SK-N-DZ (cell line): ENCODE measurements around the gene SPRY2. TPM values are rescaled to one million over a fixed set of nuclear protein-coding genes. Genes with fewer than 3 reads are reported as not detected.

Experiments
- DNase-seq: peaks from one replicate; pipeline ENCODE4 v3.0.0-alpha.2; 2015; ENCODE audit warnings: low spot score
- polyA plus RNA-seq, 2 experiments: library from polyadenylated mRNA; depleted of rRNA; stranded (reverse); fragments of >200 nt; gene quantifications; 2 replicates each; pipeline ENCODE4 v1.2.3, GENCODE V29; 2014

The SPRY2 gene, protein sequence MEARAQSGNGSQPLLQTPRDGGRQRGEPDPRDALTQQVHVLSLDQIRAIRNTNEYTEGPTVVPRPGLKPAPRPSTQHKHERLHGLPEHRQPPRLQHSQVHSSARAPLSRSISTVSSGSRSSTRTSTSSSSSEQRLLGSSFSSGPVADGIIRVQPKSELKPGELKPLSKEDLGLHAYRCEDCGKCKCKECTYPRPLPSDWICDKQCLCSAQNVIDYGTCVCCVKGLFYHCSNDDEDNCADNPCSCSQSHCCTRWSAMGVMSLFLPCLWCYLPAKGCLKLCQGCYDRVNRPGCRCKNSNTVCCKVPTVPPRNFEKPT
- polyA plus RNA-seq (2014; cell fraction: cytosol; rRNA removed): 7.3 and 10.7 TPM in 2 replicates
- 7.4 and 10.0 TPM in 2 replicates for polyA plus RNA-seq (2014; cell fraction: nucleus; rRNA removed)

DNA sequence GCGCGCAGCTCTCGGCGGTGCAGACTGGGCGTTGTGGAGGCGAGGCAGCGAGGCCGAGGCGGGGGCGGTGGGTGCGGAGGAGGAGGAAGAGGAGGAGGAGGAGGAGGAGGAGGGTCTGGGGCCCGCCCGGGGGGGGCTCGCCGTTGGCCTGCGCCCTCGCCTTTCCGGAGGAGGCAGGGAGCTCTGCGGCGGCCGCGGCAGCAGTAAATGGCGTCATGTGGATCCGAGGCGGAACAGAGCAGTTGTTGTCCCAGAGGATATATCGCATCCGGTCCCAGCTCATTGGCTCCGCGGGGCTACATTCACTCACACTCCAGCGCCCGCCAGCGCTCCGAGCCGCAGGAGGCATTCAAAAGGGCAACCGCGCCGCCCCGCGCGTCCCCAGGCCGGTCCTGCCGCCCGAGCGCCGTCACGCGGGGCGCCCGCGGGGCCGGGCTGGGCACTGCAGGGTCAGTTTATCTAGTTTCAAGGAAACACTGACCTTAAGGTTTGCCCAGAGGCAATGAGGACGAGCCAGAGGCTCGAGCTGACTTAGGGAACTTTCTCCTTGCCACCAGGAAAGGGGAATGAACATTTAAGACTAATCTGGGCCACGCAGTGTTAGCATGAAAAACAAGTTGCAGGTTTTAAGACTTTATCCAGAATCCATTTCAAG is at the start of gene SPRY2:
Gene SPRY2, minus strand, starts transcription at position 26 of the 655 bp plus-strand sequence. CDS start 3,421 bp downstream, outside the sequence.
- DNase-seq: peak; percentile 94

DNA sequence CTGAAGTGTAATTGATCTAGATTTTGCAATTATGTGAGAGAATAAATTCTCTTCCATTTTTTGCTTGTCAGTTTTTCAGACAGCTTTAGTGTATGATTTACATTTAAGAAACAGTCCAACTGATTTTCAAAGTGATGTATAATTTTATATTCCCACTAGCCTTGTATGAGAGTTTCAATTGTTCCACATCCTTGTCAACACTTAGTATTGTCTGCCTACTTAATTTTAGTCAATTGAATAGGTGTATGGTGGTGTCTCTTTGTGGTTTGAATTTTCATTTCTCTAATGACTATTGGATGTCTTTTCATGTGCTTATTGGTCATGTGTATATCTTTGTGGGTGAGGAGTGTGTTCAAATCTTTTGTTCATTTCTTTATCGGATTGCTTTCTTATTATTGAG is 49.4 kb upstream of the SPRY2 start:
- DNase-seq: no peak

DNA sequence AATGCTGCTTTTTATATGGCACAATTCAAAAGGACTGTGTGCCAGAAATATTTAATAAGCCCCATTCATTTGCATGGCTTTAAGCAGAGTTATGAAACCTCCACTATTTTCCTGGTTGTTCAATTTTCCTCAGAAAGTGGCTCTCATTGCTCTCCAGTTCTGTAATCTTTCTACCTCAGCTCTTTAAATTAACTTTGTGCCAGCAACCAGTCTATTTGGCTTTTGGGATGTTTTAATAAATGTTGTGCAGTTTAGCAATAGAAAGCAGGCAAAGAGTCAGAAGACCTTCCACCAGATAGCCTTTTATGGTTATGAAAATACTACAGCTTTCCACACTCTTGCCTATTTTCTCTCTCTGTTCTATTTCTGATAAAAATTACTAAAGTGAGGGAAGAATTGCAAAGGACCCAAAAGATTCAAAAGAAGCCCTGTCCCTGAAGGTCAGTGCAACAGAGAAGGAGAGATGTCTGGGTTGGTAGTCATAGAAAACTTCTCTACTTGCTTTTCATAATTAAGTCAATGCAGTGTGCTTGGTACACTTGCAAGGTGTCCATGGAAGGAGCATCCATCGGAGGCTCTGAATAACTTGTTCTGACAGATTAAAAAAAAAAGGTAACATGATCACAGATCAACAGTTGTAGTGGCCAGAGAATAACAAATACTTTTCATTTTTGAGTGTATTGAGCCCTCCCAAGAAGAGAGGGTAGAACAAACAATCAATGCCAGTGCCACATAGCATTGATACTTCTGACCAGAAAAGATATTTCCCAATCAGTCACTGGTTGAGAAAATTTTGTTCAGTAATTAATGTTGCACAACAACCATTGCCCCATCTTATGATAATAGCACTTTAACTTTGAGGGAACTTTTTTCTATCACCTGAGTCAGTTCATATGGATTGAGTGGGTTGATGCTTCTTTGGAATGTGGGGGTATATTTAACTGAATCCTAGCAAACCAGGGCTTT is 48.4 kb upstream of the SPRY2 start:
- DNase-seq: no peak

DNA sequence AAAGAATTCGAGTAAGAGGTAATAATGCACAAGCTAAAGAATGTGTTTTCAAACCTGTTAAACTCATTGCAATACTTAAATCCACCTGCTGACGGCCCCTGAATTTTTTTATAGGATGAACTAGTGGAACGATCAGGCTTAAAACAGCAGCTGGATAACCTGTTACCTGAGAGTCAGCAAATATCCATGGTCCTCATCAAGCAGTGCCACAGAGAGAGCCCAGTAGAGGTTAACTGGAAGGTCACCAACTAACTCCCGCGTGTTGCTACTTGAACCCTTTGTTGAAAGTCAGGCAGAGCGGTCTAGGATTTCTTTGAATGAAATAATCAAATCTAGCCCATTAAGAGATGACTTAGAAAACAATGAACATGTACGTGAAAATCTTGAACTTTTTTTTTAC is 47.6 kb upstream of the SPRY2 start:
- DNase-seq: no peak

DNA sequence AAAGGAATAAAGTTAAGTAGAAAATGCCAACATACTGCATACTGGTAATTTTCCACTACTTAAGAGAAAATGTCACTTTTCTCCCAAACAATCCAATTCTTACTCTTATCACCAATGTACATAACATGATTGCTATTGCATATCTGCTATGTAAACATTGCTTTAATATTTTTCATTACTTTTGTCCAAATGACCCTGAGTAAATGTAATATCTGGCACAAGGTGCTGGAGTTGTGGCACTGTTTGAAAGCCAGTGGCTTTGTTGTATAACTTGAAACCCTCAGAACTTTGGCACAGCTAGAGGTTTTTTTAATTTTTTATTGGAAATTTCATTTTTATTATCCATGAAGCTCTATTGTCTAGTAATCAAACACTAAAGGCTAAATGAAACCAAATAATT is 45.7 kb upstream of the SPRY2 start:
- no peak for DNase-seq

DNA sequence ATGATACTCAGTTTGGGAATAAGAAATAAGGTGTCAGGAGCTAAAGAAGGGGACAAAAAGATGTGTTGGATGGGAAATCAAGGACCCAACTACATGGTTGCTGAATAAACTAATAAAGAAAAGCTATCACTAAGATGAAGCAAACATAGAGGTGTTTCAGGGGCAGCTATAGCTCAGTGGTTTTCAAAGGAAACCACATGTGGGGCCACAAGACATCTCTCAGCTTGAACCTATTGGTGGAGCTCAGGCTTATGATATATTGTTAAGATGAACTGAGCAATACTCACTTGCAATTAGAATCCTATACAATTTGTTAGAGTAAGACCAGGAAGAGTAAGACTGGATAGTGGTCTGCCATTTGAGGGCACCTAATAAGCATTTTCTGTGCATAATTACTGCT is 45.1 kb upstream of the SPRY2 start:
- no peak for DNase-seq

DNA sequence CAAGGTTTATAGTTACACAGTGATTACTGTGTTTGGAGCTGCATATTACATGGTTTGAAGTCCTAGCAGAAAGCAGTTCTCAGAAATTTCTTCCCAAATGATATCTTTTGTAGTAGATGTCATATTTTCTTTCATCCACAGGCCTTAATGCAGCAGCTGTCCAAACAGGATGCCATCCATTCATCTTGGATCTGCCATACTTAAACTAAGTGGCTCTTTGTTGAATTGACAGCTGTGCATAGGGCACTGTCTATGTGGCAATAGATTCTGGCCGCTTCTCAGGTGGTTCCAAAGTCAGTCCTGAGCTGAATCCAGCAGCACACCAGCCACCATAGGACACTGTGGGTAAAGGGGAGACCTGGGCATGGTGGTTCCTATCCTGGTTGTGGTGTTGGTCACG is 41.6 kb upstream of the SPRY2 start:
- no peak for DNase-seq

DNA sequence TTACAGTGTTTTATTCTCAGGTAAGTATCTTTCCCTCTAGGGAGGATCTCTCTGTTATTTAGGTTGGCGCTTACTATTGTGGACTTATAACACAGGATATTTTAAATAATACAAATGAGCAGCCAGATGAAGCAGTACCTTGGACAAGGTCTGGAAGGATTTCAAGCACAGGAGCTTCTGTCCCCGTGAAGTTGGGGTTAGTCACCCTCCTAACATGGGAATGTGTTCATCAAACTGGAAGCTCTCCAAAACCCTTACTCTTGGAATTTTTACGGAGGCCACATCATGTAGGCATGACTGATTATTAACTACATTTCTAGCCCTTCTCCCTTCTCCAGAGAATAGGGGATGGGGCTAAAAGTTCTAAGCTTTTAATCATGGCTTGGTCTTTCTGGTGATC is 38.3 kb upstream of the SPRY2 start:
- no peak for DNase-seq

DNA sequence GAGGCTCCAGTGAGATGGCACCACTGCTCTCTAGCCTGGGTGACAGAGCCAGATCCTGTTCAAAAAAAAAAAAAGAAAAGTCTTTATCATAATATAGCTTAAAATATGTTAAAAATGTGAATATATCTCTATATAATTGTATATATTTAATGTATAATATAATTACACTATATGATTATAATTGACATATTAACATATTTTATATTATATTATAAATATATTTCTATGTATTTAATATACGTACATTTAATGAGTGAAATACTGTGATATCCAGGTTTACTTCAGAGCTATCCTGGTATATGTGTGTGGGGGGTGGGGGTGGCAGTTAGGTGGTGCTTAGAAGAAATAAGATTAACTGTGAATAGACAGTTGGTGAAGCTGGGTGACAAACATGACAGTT is 35.6 kb upstream of the SPRY2 start:
- DNase-seq: no peak

DNA sequence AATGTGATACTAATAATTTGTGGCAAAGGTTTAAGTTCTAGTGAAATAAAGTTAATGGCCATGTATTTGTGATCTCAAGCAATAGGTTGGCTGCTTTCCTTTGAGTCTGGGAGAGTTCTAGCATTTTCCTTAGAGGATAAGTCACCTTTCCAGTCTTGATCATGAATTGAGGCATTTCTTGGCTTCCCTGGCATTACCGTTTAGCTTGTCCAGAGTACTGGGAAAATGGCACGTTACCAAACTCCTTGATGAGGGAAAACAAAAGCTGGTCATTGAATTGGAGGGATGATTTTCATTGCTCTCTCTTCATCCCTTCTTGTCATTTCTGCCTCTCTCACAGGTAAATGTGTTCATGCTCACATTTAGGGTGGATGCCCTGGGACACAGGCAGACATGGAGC is 34.0 kb upstream of the SPRY2 start:
- DNase-seq: no peak

DNA sequence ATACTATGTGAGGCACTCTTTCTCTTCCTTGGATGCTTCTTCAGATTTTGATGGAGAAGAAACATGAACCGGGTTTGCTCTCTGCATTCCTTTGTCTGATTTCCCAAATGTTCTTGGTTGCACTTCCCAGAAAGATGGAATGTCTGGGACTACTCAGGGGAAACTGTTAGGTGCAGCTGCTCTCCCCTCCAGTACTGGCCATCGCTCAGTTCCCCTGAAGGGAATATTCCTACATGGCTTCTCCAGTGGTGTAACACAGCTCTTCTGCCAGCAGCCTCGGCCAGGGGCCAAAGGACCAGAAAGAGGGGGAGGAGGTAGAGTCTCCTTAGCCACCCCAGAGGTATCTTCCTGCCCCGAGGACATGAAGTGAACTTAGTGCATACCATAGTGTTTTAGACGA is 33.5 kb upstream of the SPRY2 start:
- no peak for DNase-seq

DNA sequence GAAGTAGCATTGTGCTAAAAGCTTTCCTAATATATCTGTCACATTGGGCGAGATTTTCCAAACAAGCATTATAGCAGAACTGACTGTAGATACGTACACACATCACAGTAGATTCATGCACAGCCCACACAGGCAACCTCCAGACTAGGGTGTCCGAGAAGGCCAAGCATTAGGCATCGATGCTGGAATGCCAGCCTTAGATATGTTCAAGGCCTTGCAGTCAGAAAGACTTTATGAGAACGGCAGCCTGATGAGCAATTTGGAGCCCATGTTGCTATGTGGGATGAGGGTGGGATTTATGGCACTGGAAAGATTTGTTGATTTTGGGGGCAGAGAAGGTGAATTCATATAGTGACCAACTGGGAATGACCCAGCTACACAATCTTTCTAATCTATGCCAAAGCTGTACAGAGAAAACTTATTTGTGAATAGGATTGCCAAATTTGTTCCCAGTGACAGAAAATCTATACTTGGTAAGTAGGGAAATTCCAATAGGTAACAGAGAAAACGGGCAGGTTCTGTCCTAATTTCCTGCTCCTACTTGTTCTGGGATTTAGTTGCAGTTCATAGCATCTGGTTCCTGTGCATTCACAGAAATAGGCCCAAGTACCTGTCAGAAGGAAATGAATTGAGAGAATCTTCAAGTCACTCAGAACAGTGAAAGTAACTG is 31.0 kb upstream of the SPRY2 start:
- no peak for DNase-seq

DNA sequence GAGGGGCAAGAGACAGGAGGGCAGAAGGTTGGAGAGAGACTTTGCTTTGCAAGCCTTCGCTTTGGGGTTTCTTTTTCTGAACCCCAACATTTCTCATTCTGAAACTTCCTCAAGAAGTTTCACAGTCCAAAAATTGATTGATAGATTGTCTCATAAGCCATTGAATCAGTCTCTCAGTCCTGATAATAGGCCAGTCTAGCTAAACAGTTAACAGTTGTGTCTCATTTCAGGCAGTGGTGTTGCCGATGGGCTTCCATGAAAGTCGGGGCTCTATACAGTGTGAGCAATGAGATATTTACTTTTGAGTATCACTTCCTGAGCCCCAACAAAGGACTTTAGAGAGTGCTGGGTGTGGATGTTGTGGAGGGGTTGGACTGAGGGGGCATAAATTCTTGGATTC is 26.5 kb upstream of the SPRY2 start:
- DNase-seq: no peak

DNA sequence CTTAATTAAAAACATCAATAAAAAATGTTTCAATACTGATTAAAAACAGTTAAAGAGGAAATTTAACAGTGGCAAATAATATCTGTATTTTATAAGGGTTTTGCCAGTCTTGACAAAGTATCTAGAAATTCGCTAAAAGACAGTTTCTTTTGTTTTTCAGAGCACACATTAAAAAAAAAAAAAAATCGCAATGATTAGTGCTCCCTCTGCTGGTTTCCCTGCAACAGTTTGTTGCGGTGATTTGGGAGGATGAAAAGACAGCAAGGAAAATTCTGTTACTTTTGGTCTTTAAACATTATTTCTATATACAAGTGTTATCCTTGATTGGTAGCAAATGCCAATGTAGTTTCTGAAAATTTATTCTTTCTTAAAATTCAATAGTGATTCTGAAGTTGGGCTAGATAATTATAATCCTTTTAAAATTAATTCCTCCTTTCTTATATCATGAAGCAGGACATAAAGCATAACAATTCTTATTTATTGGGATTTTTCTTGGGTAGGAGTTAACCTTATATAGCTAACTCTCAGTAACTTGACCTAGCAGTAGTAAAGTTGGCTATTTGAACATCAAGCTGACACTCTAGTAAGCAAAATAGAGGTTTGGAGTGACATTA is 23.1 kb upstream of the SPRY2 start:
- peak; percentile 32 for DNase-seq

DNA sequence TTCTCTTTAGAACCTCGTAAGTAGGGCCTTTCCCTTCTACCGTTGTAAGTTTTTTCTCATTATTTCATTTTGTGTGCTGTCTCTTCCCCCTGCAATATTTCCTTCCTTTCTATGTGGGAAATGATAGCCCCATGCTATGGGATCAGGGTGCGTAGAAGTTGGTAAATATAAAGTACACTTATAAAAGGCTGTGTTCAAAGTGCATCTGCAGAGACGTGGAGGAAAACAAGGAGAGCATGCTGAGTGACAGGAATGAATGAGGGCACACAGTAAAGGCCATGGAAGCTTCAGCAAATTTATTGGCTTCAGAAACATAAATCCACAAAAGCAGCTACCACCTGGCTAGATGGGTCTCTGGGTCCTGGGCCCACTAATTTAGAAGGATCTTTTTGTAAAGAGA is 21.6 kb upstream of the SPRY2 start:
- no peak for DNase-seq

DNA sequence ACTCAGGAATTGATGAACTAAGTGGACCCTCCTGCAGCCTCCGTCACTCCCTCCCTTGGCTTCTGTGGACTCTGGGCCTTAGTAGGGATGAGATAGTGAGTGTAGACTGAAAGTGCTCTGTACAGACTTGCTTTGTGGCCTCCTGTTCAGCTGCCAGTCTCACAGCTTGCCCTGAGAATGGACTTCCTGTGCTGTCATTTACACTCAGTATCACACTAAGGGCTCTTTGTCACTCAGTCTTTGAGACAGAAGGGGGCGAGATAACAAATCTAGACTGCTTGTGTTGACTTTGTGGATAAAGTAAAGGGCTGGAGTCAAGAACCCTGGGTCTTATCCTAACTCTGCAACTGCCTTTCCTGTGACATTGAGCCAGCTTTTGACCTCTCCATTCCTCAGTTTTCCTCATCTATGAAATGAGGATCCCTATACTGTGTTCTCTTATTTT is 21.0 kb upstream of the SPRY2 start:
- no peak for DNase-seq

DNA sequence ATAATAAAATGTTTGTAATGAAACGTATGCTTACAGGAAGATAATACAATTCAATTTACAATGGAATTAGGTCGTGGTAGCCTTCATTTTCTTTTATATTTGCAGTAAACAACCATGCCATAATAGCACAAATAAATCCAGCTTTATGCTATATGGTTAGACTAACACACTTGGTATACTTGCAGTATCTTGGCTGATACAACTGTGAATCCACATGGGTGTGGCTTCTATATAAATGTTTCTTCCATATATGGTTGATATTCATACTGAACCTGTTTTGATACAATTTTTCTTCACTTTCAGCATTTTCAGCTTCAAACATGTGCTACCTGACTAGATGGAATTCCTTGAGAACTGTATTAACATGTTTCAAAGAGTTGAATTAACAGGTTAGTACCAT is 20.4 kb upstream of the SPRY2 start:
- no peak for DNase-seq

DNA sequence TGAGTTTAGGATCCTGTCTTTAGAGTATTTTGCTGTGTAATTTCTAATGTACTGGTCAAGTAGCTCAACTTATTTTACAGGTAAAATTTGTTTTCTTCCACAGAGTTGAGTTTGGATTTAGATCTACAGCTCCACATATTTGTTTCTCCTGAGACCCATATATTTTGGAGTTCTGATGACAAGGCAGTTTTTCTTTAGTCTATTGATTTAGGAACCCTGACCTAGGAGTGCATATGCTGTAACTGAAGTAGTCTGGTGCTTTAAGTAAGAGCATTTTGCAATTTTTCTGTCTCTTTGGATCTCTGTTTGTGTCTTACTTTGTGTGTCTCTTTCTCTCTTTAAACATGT is 19.5 kb upstream of the SPRY2 start:
- DNase-seq: no peak

DNA sequence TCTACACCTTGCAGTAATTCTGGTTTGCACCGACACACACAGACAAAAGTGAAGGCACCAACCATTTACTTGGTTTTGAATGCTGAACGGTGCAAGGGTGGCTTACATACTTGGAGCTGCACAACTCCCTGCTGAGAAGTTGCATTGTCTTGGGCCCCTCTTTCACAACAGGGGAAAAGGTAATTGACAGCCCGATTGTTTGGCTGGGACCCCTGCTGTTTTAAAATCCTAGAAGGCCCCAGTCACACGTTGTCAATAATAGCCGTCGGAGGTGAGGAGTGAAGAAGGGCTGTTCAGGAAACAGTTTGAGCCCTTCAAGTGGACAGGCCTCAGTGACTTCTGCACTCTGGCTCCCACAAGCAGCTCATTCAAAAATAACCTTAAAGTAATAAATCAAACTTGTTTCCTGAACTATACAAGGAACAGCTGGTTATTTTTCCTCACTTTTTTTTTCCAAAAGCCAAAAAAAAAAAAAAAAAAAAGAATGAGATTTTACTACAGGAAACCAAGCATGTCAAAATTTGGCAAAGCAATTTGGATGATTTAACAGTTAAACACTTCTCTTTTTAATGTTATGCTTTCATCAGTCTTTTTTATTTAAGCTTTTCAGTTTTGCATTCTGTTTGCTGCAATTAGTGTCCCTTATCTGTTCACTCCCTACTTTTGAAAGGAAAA is 19.0 kb upstream of the SPRY2 start:
- no peak for DNase-seq

DNA sequence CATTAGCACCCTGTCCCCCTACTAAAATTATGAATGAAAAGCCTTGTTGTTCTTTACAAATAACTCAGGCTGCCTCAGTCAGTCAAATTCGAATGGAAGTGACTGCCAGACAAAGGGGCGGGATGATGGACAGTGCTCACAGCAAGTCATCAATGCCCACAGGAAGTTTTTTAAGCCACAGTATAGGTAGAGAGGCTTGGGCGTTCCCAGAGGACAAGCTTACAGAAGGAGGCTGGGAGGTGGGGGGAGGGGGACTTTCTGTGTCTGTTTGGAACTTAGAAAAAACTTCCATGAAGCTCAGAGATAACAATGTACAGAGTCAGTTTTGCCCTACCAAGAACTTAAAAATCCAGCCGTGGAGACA is 18.5 kb upstream of the SPRY2 start:
- no peak for DNase-seq
